ENCODE data around the gene SLFNL1. TPM values are rescaled to one million over a fixed set of nuclear protein-coding genes. Genes with fewer than 3 reads are reported as not detected.
A peak's percentile ranks its signal among the peaks of the same experiment; 100 is the strongest.

Gene SLFNL1
- total RNA-seq, 1 donor from 2014 or later, result 0.30 TPM

- Mint-ChIP-seq H3K4me1 (ENCODE audit: unreplicated experiment) (peaks cover 29% of the 10 kb centered on the region), H3K27me3 (ENCODE audit: unreplicated experiment) (no peaks in the 10 kb centered on the region), H3K36me3 (ENCODE audit: unreplicated experiment) (peaks cover 28% of the 10 kb centered on the region), H3K4me3 (ENCODE audit: unreplicated experiment) (no peak overlapping the region), H3K27ac (ENCODE audit: unreplicated experiment) (no peak overlapping the region), H3K9me3 (ENCODE audit: unreplicated experiment) (no peaks in the 10 kb centered on the region)
- no peak for TF ChIP-seq CTCF (IDR thresholded peaks at IDR 0.05)
- DNase-seq (ENCODE audit: extremely low spot score, unreplicated experiment), result no peak
Measured at GRCh38 chr1:40984066-40984465, 37.5 kb downstream of the SLFNL1 start.

- Mint-ChIP-seq H3K4me1 (ENCODE audit: unreplicated experiment) (peaks cover 32% of the 10 kb centered on the region), H3K27ac (ENCODE audit: unreplicated experiment) (no peak overlapping the region), H3K9me3 (ENCODE audit: unreplicated experiment) (no peaks in the 10 kb centered on the region), H3K36me3 (ENCODE audit: unreplicated experiment) (peaks cover 21% of the 10 kb centered on the region), H3K27me3 (ENCODE audit: unreplicated experiment) (no peaks in the 10 kb centered on the region), H3K4me3 (ENCODE audit: unreplicated experiment) (no peak overlapping the region)
- no peak for DNase-seq (ENCODE audit: extremely low spot score, unreplicated experiment)
- no peak for TF ChIP-seq CTCF (IDR thresholded peaks at IDR 0.05)
Measured at GRCh38 chr1:40983286-40983685, 38.2 kb downstream of the SLFNL1 start.

GRCh38 chr1:40982721-40983120, 38.8 kb downstream of the SLFNL1 start:
- peaks cover 32% of the 10 kb centered on the region for H3K4me1 Mint-ChIP-seq (ENCODE audit: unreplicated experiment)
- H3K36me3 Mint-ChIP-seq (ENCODE audit: unreplicated experiment), result peaks cover 15% of the 10 kb centered on the region
- TF ChIP-seq CTCF (IDR thresholded peaks at IDR 0.05), result no peak
- H3K4me3 Mint-ChIP-seq (ENCODE audit: unreplicated experiment), result no peak overlapping the region
- H3K27ac Mint-ChIP-seq (ENCODE audit: unreplicated experiment), result peak overlapping the region; percentile 31
- no peaks in the 10 kb centered on the region for H3K9me3 Mint-ChIP-seq (ENCODE audit: unreplicated experiment)
- H3K27me3 Mint-ChIP-seq (ENCODE audit: unreplicated experiment), result no peaks in the 10 kb centered on the region
- DNase-seq (ENCODE audit: extremely low spot score, unreplicated experiment), result no peak

- peak overlapping the region; percentile 20 for H3K4me3 Mint-ChIP-seq (ENCODE audit: unreplicated experiment)
- TF ChIP-seq CTCF (IDR thresholded peaks at IDR 0.05), result no peak
- peaks cover 36% of the 10 kb centered on the region for H3K4me1 Mint-ChIP-seq (ENCODE audit: unreplicated experiment)
- no peaks in the 10 kb centered on the region for H3K27me3 Mint-ChIP-seq (ENCODE audit: unreplicated experiment)
- no peak for DNase-seq (ENCODE audit: extremely low spot score, unreplicated experiment)
- H3K36me3 Mint-ChIP-seq (ENCODE audit: unreplicated experiment), result peaks cover 12% of the 10 kb centered on the region
- peak overlapping the region; percentile 46 for H3K27ac Mint-ChIP-seq (ENCODE audit: unreplicated experiment)
- no peaks in the 10 kb centered on the region for H3K9me3 Mint-ChIP-seq (ENCODE audit: unreplicated experiment)
Measured at GRCh38 chr1:40981691-40982448, 39.7 kb downstream of the SLFNL1 start.

- peaks cover 39% of the 10 kb centered on the region for H3K4me1 Mint-ChIP-seq (ENCODE audit: unreplicated experiment)
- DNase-seq (ENCODE audit: extremely low spot score, unreplicated experiment), result no peak
- TF ChIP-seq CTCF (IDR thresholded peaks at IDR 0.05), result no peak
Measured at GRCh38 chr1:40980453-40981121, 40.9 kb downstream of the SLFNL1 start.

More at GRCh38 chr1:40980453-40981121, 40.9 kb downstream of the SLFNL1 start:
- no peaks in the 10 kb centered on the region for H3K9me3 Mint-ChIP-seq (ENCODE audit: unreplicated experiment)
- peaks cover 6% of the 10 kb centered on the region for H3K36me3 Mint-ChIP-seq (ENCODE audit: unreplicated experiment)
- H3K27me3 Mint-ChIP-seq (ENCODE audit: unreplicated experiment), result no peaks in the 10 kb centered on the region
- peak overlapping the region; percentile 74 for H3K27ac Mint-ChIP-seq (ENCODE audit: unreplicated experiment)
- peak overlapping the region; percentile 88 for H3K4me3 Mint-ChIP-seq (ENCODE audit: unreplicated experiment)
